Astrocyte (in vitro differentiated cells and primary cell): ENCODE measurements around the gene MRTFB.

ENCODE experiments used
- CTCF ChIP-seq: IDR thresholded peaks from 2 replicates; pipeline ENCODE4 v1.5.1; 2011; ENCODE audit warnings: low read depth, mild to moderate bottlenecking, inconsistent platforms, low read length, moderate library complexity; ENCODE audit not compliant: insufficient read depth
- EZH2 ChIP-seq: IDR thresholded peaks from 2 replicates; pipeline ENCODE4 v1.6.1; 2012; ENCODE audit warnings: mild to moderate bottlenecking, low read length, inconsistent platforms; ENCODE audit not compliant: insufficient read depth

GRCh38 chr16:14151256-14152030, 80.3 kb downstream of the MRTFB start:
- no peak for TF ChIP-seq CTCF
- no peak for TF ChIP-seq EZH2
